CD14-positive monocyte (primary cell): ENCODE data around the gene RHNO1. TPM values are rescaled to one million over a fixed set of nuclear protein-coding genes. Genes with fewer than 3 reads are reported as not detected.

Experiments
- DNase-seq, 3 donors: peaks; one replicate each; pipeline ENCODE4 v3.0.0-alpha.2; 2011 to 2022
- H2AFZ ChIP-seq: 2 replicates; pipeline ENCODE4 v1.6.0; 2012; ENCODE audit warnings: mild to moderate bottlenecking, low read depth, low read length, inconsistent platforms; ENCODE audit not compliant: insufficient read depth, poor library complexity, severe bottlenecking
- H3K27ac ChIP-seq, 2 donors: 1 replicate in 1 of 2; 2 replicates in 1 of 2; pipeline ENCODE4 v1.5.1; 2012 to 2013; ENCODE audit warnings: low read length in 2 of 2, control low read depth in 1 of 2, inconsistent platforms in 1 of 2, low read depth in 1 of 2, mild to moderate bottlenecking in 1 of 2
- H3K27me3 ChIP-seq, 2 donors: one replicate each; pipeline versions ENCODE4 v1.6.0 to v1.6.1; 2011 to 2013; ENCODE audit warnings: low read length in 2 of 2; ENCODE audit not compliant: control insufficient read depth in 2 of 2, insufficient read depth in 2 of 2
- H3K36me3 ChIP-seq, 2 donors: replicated peaks in 1 of 2; 1 replicate in 1 of 2; 2 replicates in 1 of 2; pipeline versions ENCODE4 v1.5.1 to v1.6.1; 2012 to 2013; ENCODE audit warnings: low read length in 2 of 2, control low read depth in 1 of 2, inconsistent platforms in 1 of 2, mild to moderate bottlenecking in 1 of 2; ENCODE audit not compliant: insufficient read depth in 2 of 2, control insufficient read depth in 1 of 2
- H3K4me1 ChIP-seq, 2 donors: 1 replicate in 1 of 2; 2 replicates in 1 of 2; pipeline versions ENCODE4 v1.5.1 to v1.6.1; 2012 to 2013; ENCODE audit warnings: low read length in 2 of 2, control low read depth in 1 of 2, inconsistent platforms in 1 of 2, mild to moderate bottlenecking in 1 of 2, moderate library complexity in 1 of 2; ENCODE audit not compliant: insufficient read depth in 2 of 2, control insufficient read depth in 1 of 2
- H3K4me2 ChIP-seq: replicated peaks from 2 replicates; pipeline ENCODE3; 2012; ENCODE audit warnings: low read length, moderate library complexity, mild to moderate bottlenecking; ENCODE audit not compliant: poor library complexity, severe bottlenecking; ENCODE audit errors: extremely low read depth
- H3K4me3 ChIP-seq, 3 experiments: fragments of 200-600 bp in 1 of 3; sonication (generic) in 1 of 3; replicated peaks in 1 of 3; 1 replicate in 2 of 3; 2 replicates in 1 of 3; pipeline ENCODE4 v1.5.1; 2011 to 2013; ENCODE audit warnings: low read length in 3 of 3, mild to moderate bottlenecking in 3 of 3, control low read depth in 2 of 3, low read depth in 2 of 3, inconsistent platforms in 1 of 3, moderate library complexity in 1 of 3
- H3K79me2 ChIP-seq: 2 replicates; pipeline ENCODE4 v1.6.0; 2012; ENCODE audit warnings: mild to moderate bottlenecking, control low read depth, inconsistent platforms, low read length, moderate library complexity; ENCODE audit not compliant: insufficient read depth
- H3K9ac ChIP-seq: 2 replicates; pipeline ENCODE4 v1.6.0; 2017; ENCODE audit warnings: low read length, mild to moderate bottlenecking; ENCODE audit not compliant: insufficient read depth, poor library complexity, severe bottlenecking
- H3K9me3 ChIP-seq, 2 donors: replicated peaks in 1 of 2; 1 replicate in 1 of 2; 2 replicates in 1 of 2; pipeline versions ENCODE4 v1.5.1 to v1.6.1; 2012 to 2013; ENCODE audit warnings: low read length in 2 of 2, control low read depth in 1 of 2; ENCODE audit not compliant: control insufficient read depth in 1 of 2, insufficient read depth in 1 of 2
- H4K20me1 ChIP-seq: 2 replicates; pipeline ENCODE4 v1.6.0; 2012; ENCODE audit warnings: mild to moderate bottlenecking, low read length, control low read depth, moderate library complexity; ENCODE audit not compliant: insufficient read depth
- H3K27ac Mint-ChIP-seq, 7 donors: one replicate each; pipeline ENCODE4 v1.8.0; 2020; ENCODE audit warnings: mild to moderate bottlenecking in 7 of 7, mixed read lengths in 7 of 7, moderate library complexity in 6 of 7, inconsistent platforms in 2 of 7
- H3K27me3 Mint-ChIP-seq, 3 donors: one replicate each; pipeline ENCODE4 v1.8.0; 2021 to 2022; ENCODE audit warnings: low read depth in 3 of 3, mild to moderate bottlenecking in 3 of 3, mixed read lengths in 3 of 3, moderate library complexity in 3 of 3, inconsistent platforms in 1 of 3
- H3K36me3 Mint-ChIP-seq, 2 donors: one replicate each; pipeline ENCODE4 v1.8.0; 2020; ENCODE audit warnings: mixed read lengths in 2 of 2, inconsistent platforms in 1 of 2, mild to moderate bottlenecking in 1 of 2
- H3K4me1 Mint-ChIP-seq: one replicate; pipeline ENCODE4 v1.8.0; 2020; ENCODE audit warnings: mild to moderate bottlenecking, mixed read lengths
- H3K4me3 Mint-ChIP-seq, 2 donors: one replicate each; pipeline ENCODE4 v1.8.0; 2020; ENCODE audit warnings: mild to moderate bottlenecking in 2 of 2, mixed read lengths in 2 of 2, moderate library complexity in 1 of 2
- H3K9me3 Mint-ChIP-seq, 7 donors: one replicate each; pipeline ENCODE4 v1.8.0; 2020 to 2022; ENCODE audit warnings: mixed read lengths in 7 of 7, mild to moderate bottlenecking in 6 of 7, moderate library complexity in 6 of 7, inconsistent platforms in 2 of 7
- WGBS: methylation state at CpG from one replicate; pipeline ENCODE4 v1.1.5; 2013; ENCODE audit warnings: missing lambda C conversion rate; ENCODE audit not compliant: insufficient coverage; 5-methylcytosine and 5-hydroxymethylcytosine counted together
- intact Hi-C, 2 donors: fragments of 100-400 bp; cut with micrococcal nuclease; formaldehyde crosslinking; loops; one replicate each; pipeline versions ENCODE4 v1.15.0 to v1.15.1; 2023
- polyA plus RNA-seq, 3 donors: library from polyadenylated mRNA; depleted of rRNA in 1 of 3; unstranded in 2 of 3; stranded (reverse) in 1 of 3; fragments of 300-500 nt in 2 of 3; fragments of >200 nt in 1 of 3; fragmentation: Illumina TruSeq in 2 of 3; gene quantifications; 1 replicate in 2 of 3; 2 replicates in 1 of 3; pipeline ENCODE4 v1.2.3, GENCODE V29; 2012 to 2021
- TF ChIP-seq, protein P1 (sequence below): fragments of 200-600 bp; IDR thresholded peaks from one replicate; pipeline ENCODE4 v1.8.0; 2022; ENCODE audit warnings: antibody characterized with exemption, mild to moderate bottlenecking

The RHNO1 gene
- polyA plus RNA-seq, 3 donors = 10.2 to 24.7 (median 19.8) TPM

DNA sequence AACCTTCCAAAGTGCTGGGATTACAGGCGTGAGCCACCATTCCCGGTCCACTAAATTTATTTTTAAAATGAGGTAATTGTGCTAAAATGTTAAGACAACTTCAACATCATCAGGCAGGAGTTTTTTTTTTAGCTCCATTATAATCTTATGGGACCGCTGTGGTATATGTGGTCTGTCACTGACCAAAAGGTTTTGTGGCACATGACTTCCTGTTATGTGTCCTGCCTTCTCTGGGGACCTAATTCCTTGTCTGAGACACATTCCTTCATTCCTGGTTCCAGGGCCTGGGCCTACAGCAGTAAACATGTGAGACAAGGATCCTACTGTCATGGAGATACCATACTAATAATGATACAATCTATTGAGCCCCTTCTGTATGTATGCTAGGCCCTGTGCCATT, 25.1 kb upstream of the RHNO1 start:
- H3K9ac ChIP-seq = no peak overlapping the region
- peaks cover 15 to 27% of the 10 kb centered on the region in 2 donors for H3K36me3 Mint-ChIP-seq
- intact Hi-C loops = loop anchor here (2.0 to 10.0 kb wide), 4 partner anchors 93 to 193 kb away; no protein-coding TSS in a partner anchor
- peaks cover 2 to 8% of the 10 kb centered on the region in 2 donors for H3K36me3 ChIP-seq
- no CpG with 5 or more reads among the region's 3 CpGs for WGBS
- no peak overlapping the region for H2AFZ ChIP-seq
- peaks cover 4% of the 10 kb centered on the region for H3K4me1 Mint-ChIP-seq
- no peaks in the 10 kb centered on the region for H3K27me3 ChIP-seq
- no peaks in the 10 kb centered on the region for H3K9me3 ChIP-seq
- H3K27ac Mint-ChIP-seq = no peak overlapping the region
- no peaks in the 10 kb centered on the region for H3K4me1 ChIP-seq
- no peak for DNase-seq
- H4K20me1 ChIP-seq = no peaks in the 10 kb centered on the region
- TF ChIP-seq, protein P1, sequence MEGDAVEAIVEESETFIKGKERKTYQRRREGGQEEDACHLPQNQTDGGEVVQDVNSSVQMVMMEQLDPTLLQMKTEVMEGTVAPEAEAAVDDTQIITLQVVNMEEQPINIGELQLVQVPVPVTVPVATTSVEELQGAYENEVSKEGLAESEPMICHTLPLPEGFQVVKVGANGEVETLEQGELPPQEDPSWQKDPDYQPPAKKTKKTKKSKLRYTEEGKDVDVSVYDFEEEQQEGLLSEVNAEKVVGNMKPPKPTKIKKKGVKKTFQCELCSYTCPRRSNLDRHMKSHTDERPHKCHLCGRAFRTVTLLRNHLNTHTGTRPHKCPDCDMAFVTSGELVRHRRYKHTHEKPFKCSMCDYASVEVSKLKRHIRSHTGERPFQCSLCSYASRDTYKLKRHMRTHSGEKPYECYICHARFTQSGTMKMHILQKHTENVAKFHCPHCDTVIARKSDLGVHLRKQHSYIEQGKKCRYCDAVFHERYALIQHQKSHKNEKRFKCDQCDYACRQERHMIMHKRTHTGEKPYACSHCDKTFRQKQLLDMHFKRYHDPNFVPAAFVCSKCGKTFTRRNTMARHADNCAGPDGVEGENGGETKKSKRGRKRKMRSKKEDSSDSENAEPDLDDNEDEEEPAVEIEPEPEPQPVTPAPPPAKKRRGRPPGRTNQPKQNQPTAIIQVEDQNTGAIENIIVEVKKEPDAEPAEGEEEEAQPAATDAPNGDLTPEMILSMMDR = no peak
- no peaks in the 10 kb centered on the region for H3K79me2 ChIP-seq
- peaks cover 0 to 2% (median 0%) of the 10 kb centered on the region in 7 donors for H3K9me3 Mint-ChIP-seq
- no peak overlapping the region for H3K4me2 ChIP-seq
- H3K4me3 ChIP-seq = no peak overlapping the region
- no peak overlapping the region for H3K27ac ChIP-seq
- peaks cover 0 to 1% (median 0%) of the 10 kb centered on the region in 3 donors for H3K27me3 Mint-ChIP-seq
- no peak overlapping the region for H3K4me3 Mint-ChIP-seq

DNA sequence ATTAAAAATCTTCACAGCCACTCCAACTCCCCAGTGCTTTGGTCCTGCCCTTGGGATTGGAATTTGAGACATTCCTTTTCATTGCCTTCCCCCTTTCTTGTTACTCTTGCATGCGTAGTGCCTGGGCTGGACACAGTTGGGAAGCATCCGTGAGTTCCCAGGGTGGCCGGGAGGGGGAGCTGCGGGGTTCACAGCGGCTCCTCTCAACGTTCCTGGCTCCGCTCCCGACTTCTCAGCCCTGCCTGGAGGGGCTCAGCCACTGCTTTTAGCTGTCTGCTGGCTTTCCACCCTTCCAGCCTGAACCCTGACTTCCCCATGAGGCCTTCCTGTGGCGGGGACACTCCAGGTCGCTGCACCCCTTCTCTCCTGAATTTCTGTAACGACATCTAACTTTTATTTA, 23.4 kb upstream of the RHNO1 start:
- H3K27me3 ChIP-seq = no peaks in the 10 kb centered on the region
- H3K4me1 ChIP-seq = no peaks in the 10 kb centered on the region
- no peak overlapping the region for H3K4me2 ChIP-seq
- peaks cover 0 to 2% (median 0%) of the 10 kb centered on the region in 7 donors for H3K9me3 Mint-ChIP-seq
- peaks cover 17 to 35% of the 10 kb centered on the region in 2 donors for H3K36me3 Mint-ChIP-seq
- peaks cover 4% of the 10 kb centered on the region for H3K4me1 Mint-ChIP-seq
- H3K4me3 ChIP-seq = no peak overlapping the region
- no peaks in the 10 kb centered on the region for H4K20me1 ChIP-seq
- no peak overlapping the region for H3K4me3 Mint-ChIP-seq
- H3K9me3 ChIP-seq = no peaks in the 10 kb centered on the region
- peak overlapping the region in 1 of 7 donors; percentile 55 for H3K27ac Mint-ChIP-seq
- peak; percentile 13 to 37 (median 20) for DNase-seq
- TF ChIP-seq, protein P1 = peak; percentile 72
- peaks cover 0 to 2% (median 1%) of the 10 kb centered on the region in 3 donors for H3K27me3 Mint-ChIP-seq
- 18% methylated on average over 6 of the region's 11 CpGs for WGBS
- H3K9ac ChIP-seq = no peak overlapping the region
- H2AFZ ChIP-seq = no peak overlapping the region
- no peak overlapping the region for H3K27ac ChIP-seq
- no peaks in the 10 kb centered on the region for H3K79me2 ChIP-seq
- intact Hi-C loops = loop anchor here (2.0 to 10.0 kb wide), 4 partner anchors 91 to 191 kb away; no protein-coding TSS in a partner anchor
- peaks cover 16 to 19% of the 10 kb centered on the region in 2 donors for H3K36me3 ChIP-seq
